VCaP (cell line): ENCODE measurements around the gene ACTG1.

Experiments used
- H3K27ac ChIP-seq: fragments of 450-650 bp; 2 replicates; pipeline ENCODE4 v1.5.1; 2017
- CTCF ChIP-seq: fragments of 450-650 bp; conservative IDR thresholded peaks from 2 replicates; pipeline ENCODE4 v1.5.1; 2017; ENCODE audit warnings: mild to moderate bottlenecking, moderate library complexity

The ACTG1 gene

GRCh38 chr17:81460856-81461460 lies 51.6 kb downstream of the ACTG1 start:
- no peak overlapping the region for H3K27ac ChIP-seq
- no peak for TF ChIP-seq CTCF
